Mucosa of descending colon (tissue), 3 donors: Measurements from ENCODE around the gene BDKRB2. TPM values are rescaled to one million over a fixed set of nuclear protein-coding genes. Genes with fewer than 3 reads are reported as not detected.

Experiments
- ATAC-seq: fragments of 200-7000 bp; cut with Tn5 transposase; one replicate; pipeline ENCODE4 v1.9.1; 2020; ENCODE audit warnings: mild to moderate bottlenecking, moderate library complexity
- DNase-seq, 3 donors: peaks; one replicate each; pipeline ENCODE4 v3.0.0-alpha.2; 2020
- H3K36me3 ChIP-seq: fragments of 200-600 bp; one replicate; pipeline ENCODE4 v1.8.0; 2021; ENCODE audit warnings: low read depth, mild to moderate bottlenecking
- H3K4me1 ChIP-seq: fragments of 200-600 bp; one replicate; pipeline ENCODE4 v1.8.0; 2021; ENCODE audit warnings: low read depth, mild to moderate bottlenecking
- H3K4me3 ChIP-seq: fragments of 200-600 bp; one replicate; pipeline ENCODE4 v1.8.0; 2021; ENCODE audit warnings: mild to moderate bottlenecking
- H3K9me3 ChIP-seq: fragments of 200-600 bp; one replicate; pipeline ENCODE4 v1.8.0; 2021; ENCODE audit warnings: mild to moderate bottlenecking
- intact Hi-C, 2 donors: fragments of 100-400 bp; cut with DNase I in 1 of 2; cut with micrococcal nuclease in 1 of 2; formaldehyde crosslinking; loops; one replicate each; pipeline versions ENCODE4 v1.11.0 to v1.11.1; 2022; cut with DNase I, micrococcal nuclease
- total RNA-seq, 3 donors: library from RNA; stranded (reverse); fragmentation: NEBNext Ultra II Directional in 2 of 3; extraction: Animal tissue kit (Norgen Biotek cat#: 25700) in 2 of 3; gene quantifications; one replicate each; pipeline versions ENCODE4 v1.2.1 to v1.2.4, GENCODE V29; 2021 to 2023
- TF ChIP-seq, protein P1 (sequence below): fragments of 200-600 bp; IDR thresholded peaks from one replicate; pipeline ENCODE4 v1.8.0; 2022; ENCODE audit warnings: antibody characterized with exemption, mild to moderate bottlenecking
- donor health status: DM: no; HTN: no; CAD: no; lungs with moderate emphysema.
- donor health status: DM: no; HTN: no; CAD: no.
- donor health status: DM: no; HTN: yes; CAD: no.

The BDKRB2 gene
- total RNA-seq, 3 donors from 2014 or later = 18.7 to 38.6 (median 25.4) TPM

DNA sequence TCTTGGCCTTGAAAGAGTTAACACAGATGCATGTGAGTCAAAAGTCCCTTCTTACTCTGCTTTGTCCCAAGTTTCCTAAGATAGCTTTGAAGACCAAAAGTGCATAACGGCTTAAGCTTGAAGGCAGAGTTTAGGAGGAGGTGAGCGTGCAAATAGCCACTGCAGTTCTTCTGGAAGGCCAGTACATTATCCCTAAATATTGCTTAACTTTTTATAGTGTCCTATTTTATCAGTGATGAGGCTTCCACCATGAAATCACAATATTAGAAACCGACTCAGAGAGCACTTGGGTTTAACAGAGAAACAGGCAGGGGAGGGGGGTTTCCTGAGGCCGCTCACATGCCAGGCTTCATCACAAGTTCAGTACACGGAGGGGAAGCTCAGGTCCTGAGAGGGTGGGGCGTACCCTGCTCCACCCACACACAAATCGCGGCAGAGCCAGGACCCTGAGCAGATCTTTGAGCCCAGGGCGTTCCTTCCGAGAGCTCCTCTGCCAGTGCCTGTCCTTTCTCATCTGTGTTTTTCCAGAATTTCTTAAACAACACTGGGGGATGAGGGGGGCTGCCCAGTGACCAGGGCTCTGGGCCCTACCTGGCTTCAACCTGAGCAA, 26.8 kb upstream of the BDKRB2 start:
- ATAC-seq (peak; percentile 17), DNase-seq (no peak)
- Histone ChIP-seq H3K4me3 (no peak overlapping the region), H3K4me1 (no peaks in the 10 kb centered on the region), H3K36me3 (no peaks in the 10 kb centered on the region), H3K9me3 (no peaks in the 10 kb centered on the region)
- TF ChIP-seq, protein P1, sequence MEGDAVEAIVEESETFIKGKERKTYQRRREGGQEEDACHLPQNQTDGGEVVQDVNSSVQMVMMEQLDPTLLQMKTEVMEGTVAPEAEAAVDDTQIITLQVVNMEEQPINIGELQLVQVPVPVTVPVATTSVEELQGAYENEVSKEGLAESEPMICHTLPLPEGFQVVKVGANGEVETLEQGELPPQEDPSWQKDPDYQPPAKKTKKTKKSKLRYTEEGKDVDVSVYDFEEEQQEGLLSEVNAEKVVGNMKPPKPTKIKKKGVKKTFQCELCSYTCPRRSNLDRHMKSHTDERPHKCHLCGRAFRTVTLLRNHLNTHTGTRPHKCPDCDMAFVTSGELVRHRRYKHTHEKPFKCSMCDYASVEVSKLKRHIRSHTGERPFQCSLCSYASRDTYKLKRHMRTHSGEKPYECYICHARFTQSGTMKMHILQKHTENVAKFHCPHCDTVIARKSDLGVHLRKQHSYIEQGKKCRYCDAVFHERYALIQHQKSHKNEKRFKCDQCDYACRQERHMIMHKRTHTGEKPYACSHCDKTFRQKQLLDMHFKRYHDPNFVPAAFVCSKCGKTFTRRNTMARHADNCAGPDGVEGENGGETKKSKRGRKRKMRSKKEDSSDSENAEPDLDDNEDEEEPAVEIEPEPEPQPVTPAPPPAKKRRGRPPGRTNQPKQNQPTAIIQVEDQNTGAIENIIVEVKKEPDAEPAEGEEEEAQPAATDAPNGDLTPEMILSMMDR = no peak
- intact Hi-C loops = no loop called here

DNA sequence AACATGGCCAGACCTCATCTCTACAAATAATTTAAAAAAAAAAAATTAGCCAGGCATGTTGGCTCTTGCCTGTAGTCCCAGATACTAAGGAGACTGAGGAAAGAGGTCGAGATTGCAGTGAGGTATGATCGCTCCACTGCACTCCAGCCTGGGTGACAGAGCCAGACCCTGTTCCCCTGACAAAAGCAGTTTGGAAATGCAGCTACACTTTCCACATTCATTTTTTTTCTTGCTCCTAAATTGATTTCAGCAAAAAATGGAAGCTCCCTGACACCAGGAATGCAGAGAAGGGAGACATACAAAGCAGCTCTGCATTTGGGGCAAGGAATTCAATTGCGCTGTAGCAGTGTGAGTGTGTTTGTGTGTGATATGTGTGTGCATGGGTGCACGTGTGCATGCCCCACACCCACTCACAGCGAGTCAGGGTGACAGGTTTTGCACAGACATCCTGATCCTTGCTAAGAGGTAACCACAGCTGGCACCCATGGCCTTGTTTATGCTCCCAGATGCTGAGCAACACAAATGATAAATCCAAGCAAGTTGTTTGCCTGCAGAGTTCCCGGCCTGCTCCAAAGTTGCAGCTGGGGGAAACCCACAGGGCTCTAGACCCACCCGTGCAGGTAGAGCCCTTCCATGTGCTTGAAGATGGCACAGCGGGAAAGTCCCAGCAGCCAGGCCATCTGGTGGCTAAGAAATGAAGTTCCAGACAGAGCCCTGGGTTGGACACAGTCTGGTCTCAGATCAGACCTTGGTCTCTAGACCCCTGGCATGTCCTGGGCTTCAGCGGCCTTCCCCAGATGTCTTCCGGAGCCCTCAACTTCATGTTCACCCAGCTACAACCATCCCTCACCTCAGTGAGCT, 25.9 kb upstream of the BDKRB2 start:
- TF ChIP-seq, protein P1 = no peak
- no peaks in the 10 kb centered on the region for H3K4me1 ChIP-seq
- ATAC-seq (peak; percentile 29), DNase-seq (no peak)
- intact Hi-C loops = no loop called here
- H3K9me3 ChIP-seq = no peaks in the 10 kb centered on the region
- no peak overlapping the region for H3K4me3 ChIP-seq
- no peaks in the 10 kb centered on the region for H3K36me3 ChIP-seq

DNA sequence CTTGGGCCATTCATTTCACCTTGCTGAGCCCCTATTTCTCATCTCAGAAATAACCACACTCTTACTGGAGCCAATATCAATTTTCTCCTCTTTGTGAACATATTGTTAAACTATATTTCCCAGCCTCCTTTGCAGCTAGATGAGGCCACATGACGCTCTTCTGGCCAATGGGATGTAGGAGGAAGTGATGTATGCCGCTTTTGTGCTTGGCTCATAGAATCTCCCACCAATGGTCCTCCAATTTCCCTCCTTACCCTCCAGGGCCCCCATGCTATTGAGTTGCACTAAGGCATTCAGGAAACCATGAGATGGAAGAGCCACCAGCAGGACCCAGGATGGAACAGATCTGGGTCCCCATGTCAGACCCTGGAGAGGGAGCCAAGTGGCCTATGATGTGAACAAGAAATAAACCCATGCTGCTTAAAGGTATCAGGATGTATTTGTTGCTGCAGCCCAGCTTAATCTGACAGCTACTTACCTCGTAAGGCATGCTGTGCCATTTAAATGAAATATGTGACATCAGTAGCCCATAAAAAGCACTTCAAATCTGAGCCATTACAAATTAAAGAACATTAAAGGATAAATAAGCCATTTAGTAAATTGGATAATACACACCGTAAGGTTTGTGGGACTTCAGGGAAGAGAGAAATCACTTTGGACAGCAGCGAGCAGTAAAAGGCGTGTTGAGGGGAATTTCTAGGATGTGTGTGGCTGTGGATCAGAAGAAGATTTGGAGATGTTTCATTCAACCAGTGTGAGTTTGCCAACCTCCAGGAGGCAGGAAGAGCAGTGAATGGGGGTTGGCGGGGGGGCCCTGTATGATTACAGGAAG, 24.4 kb upstream of the BDKRB2 start:
- ATAC-seq = no peak
- no peak overlapping the region for H3K4me3 ChIP-seq
- TF ChIP-seq, protein P1 = no peak
- no peaks in the 10 kb centered on the region for H3K4me1 ChIP-seq
- H3K9me3 ChIP-seq = no peaks in the 10 kb centered on the region
- no peaks in the 10 kb centered on the region for H3K36me3 ChIP-seq
- no peak for DNase-seq
- intact Hi-C loops = no loop called here

DNA sequence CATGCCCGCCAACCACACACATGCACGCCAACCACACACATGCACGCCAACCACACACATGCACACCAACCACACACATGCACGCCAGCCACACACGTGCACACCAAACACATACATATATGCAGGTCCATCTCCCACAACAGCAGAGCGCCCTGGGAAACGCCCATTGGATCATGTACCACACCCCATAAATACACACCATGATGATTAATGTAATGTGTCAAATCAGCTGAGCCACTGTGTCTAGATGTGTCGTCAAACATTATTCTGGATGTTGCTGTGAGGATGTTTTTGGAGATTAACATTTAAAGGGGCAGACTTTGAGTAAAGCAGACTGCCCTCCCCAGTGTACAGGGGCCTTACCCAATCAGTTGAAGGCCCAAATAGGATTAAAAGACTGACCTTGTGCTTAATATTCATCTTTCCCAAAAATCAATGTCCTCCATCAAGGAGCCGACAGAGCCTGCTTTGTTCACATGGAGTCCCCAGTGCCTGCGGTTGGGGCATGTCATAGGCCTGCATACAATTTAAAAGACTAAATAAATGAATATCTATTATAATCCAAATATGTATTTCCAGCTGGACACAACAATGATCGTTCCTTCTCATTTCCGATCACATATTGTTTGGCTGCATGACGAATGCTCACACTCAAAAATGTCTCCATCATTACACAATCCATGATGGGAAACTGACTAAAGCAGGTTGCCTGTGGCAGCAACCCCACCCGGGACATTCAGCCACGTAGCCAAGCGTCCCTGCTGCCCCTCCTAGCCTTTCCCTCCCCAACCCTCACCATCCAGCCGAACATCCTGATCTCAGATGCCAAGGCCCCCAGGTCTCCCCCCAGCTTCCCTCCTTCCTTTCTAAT, 23.2 kb upstream of the BDKRB2 start:
- Histone ChIP-seq H3K36me3 (no peaks in the 10 kb centered on the region), H3K4me3 (no peak overlapping the region), H3K9me3 (no peaks in the 10 kb centered on the region), H3K4me1 (no peaks in the 10 kb centered on the region)
- TF ChIP-seq, protein P1 = no peak
- intact Hi-C loops = no loop called here
- ATAC-seq (peak; percentile 60), DNase-seq (no peak)

DNA sequence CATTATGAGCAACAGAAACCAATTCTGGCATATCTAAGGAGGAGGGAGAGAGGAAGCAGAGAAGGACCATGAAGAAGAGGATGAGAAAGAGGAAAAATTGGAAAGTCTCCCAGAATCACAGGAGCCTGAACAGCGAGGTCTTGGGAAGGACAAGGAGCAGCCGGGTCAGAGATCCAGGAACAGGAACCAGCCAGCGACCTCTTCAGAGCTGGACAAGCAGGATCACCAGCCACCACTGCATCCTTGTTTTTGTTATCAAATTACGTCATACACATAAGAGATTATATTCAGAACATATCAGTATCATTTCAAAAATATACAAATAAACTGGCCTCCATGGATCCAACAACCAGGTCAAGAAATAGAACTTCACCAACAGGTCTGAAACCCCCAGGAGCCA, 22.1 kb upstream of the BDKRB2 start:
- ATAC-seq = no peak
- intact Hi-C loops = no loop called here
- H3K4me1 ChIP-seq = no peaks in the 10 kb centered on the region
- no peaks in the 10 kb centered on the region for H3K36me3 ChIP-seq
- no peak for DNase-seq
- H3K4me3 ChIP-seq = no peak overlapping the region
- TF ChIP-seq, protein P1 = no peak
- no peaks in the 10 kb centered on the region for H3K9me3 ChIP-seq
